Lung (tissue), 12 donors: ENCODE data around the gene LYPD8. TPM values are rescaled to one million over a fixed set of nuclear protein-coding genes. Genes with fewer than 3 reads are reported as not detected.

Experiments used
- ATAC-seq: fragments of 200-7000 bp; cut with Tn5 transposase; one replicate; pipeline ENCODE4 v1.9.1; 2020; ENCODE audit warnings: moderate number of reproducible peaks; ENCODE audit not compliant: insufficient read depth, low FRiP score
- DNase-seq, 3 donors: peaks; one replicate each; pipeline ENCODE4 v3.0.0-alpha.2; 2013 to 2017
- H3K27ac ChIP-seq, 2 donors: one replicate each; pipeline ENCODE4 v1.5.1; 2013; ENCODE audit warnings: mild to moderate bottlenecking in 2 of 2, moderate library complexity in 2 of 2, control low read depth in 1 of 2, inconsistent platforms in 1 of 2, low read depth in 1 of 2, low read length in 1 of 2
- H3K27me3 ChIP-seq, 3 donors: one replicate each; pipeline ENCODE4 v1.5.1; 2013; ENCODE audit warnings: low read length in 2 of 3; ENCODE audit not compliant: control insufficient read depth in 3 of 3, insufficient read depth in 3 of 3
- H3K36me3 ChIP-seq, 4 donors: one replicate each; pipeline ENCODE4 v1.5.1; 2013; ENCODE audit warnings: low read length in 4 of 4, mild to moderate bottlenecking in 1 of 4, moderate library complexity in 1 of 4; ENCODE audit not compliant: control insufficient read depth in 4 of 4, insufficient read depth in 4 of 4
- H3K4me1 ChIP-seq, 5 donors: one replicate each; pipeline ENCODE4 v1.5.1; 2013; ENCODE audit warnings: low read length in 5 of 5, mild to moderate bottlenecking in 2 of 5, moderate library complexity in 1 of 5; ENCODE audit not compliant: control insufficient read depth in 5 of 5, insufficient read depth in 5 of 5
- H3K4me3 ChIP-seq: one replicate; pipeline ENCODE4 v1.5.1; 2013; ENCODE audit warnings: mild to moderate bottlenecking, control low read depth, moderate library complexity
- H3K9ac ChIP-seq, 2 donors: one replicate each; pipeline ENCODE4 v1.5.1; 2013; ENCODE audit warnings: low read length in 2 of 2, control low read depth in 1 of 2; ENCODE audit not compliant: insufficient read depth in 1 of 2
- H3K9me3 ChIP-seq, 4 donors: one replicate each; pipeline ENCODE4 v1.5.1; 2013; ENCODE audit warnings: low read length in 3 of 4, mild to moderate bottlenecking in 1 of 4, moderate library complexity in 1 of 4; ENCODE audit not compliant: control insufficient read depth in 4 of 4, insufficient read depth in 3 of 4
- WGBS, 2 donors: extraction: QIAGEN DNeasy Blood & Tissue Kit; methylation state at CpG; one replicate each; pipeline ENCODE4 v1.1.7; 2013; 5-methylcytosine and 5-hydroxymethylcytosine counted together
- polyA plus RNA-seq, 2 donors: library from polyadenylated mRNA; stranded (reverse); fragments of 200-250 nt; gene quantifications; one replicate each; pipeline ENCODE4 v1.2.1, GENCODE V29; 2013
- total RNA-seq, 2 donors: library from RNA; depleted of rRNA in 1 of 2; stranded (reverse); fragments of >200 nt in 1 of 2; gene quantifications; one replicate each; pipeline ENCODE4 v1.2.1, GENCODE V29; 2014 to 2021
- TF ChIP-seq, protein P1 (sequence below): IDR thresholded peaks from 2 replicates; pipeline ENCODE4 v1.5.1; 2012; ENCODE audit warnings: mild to moderate bottlenecking; ENCODE audit errors: control extremely low read depth, extremely low read depth
- donor health status: control.
- donor health status: control.
- donor health status: Bipolar disorder and iron deficiency.
- donor health status: healthy.
- donor health status: DM: yes; HTN: yes; CAD: no.

The LYPD8 gene
- total and polyA plus RNA-seq, 4 donors = not detected

DNA sequence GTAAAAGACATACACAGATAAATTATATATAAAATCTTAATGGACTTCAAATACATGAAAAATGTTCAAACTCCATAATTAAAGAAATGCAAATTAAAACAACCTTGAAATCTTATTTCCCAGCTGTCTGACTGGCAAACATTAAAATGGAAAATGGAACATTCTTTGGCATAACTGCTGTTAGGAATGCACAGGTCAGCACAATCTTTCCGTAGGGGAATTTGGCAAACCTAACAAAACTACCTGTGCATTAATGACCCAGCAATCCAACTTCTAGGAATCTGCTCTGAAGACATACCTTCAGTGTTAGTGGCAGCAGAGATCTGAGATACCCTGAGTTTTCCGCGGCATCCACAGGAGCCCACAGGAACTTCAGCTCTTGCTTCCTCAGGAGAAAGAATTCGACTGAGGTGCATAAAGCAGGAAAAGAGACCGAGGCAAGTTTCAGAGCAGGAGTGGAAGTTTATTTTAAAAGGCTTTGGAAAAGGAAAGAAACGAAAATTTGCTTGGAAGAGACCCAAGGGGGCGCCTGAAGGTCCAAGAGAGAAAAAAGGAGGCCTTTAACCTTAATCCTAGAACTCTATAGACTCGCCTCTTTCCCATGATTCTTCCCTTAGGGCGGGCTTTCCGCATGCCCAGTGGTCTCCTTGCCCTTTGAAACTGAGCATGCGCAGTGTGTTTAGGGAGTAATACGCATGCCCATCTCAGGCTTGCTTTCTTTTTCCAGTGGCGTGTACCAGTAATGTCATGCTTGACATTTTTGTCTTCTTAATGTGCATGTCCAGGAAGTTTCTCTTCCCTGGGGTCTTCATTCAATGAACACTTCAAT, 24.8 kb downstream of the LYPD8 start:
- Histone ChIP-seq H3K36me3 (no peaks in the 10 kb centered on the region), H3K9me3 (peaks cover 0 to 3% (median 0%) of the 10 kb centered on the region in 4 donors), H3K9ac (no peak overlapping the region), H3K4me3 (no peak overlapping the region), H3K27me3 (no peaks in the 10 kb centered on the region), H3K27ac (no peak overlapping the region), H3K4me1 (no peaks in the 10 kb centered on the region)
- WGBS, 2 donors = 81 to 83% methylated on average over 13 of the region's 13 CpGs
- TF ChIP-seq, protein P1, sequence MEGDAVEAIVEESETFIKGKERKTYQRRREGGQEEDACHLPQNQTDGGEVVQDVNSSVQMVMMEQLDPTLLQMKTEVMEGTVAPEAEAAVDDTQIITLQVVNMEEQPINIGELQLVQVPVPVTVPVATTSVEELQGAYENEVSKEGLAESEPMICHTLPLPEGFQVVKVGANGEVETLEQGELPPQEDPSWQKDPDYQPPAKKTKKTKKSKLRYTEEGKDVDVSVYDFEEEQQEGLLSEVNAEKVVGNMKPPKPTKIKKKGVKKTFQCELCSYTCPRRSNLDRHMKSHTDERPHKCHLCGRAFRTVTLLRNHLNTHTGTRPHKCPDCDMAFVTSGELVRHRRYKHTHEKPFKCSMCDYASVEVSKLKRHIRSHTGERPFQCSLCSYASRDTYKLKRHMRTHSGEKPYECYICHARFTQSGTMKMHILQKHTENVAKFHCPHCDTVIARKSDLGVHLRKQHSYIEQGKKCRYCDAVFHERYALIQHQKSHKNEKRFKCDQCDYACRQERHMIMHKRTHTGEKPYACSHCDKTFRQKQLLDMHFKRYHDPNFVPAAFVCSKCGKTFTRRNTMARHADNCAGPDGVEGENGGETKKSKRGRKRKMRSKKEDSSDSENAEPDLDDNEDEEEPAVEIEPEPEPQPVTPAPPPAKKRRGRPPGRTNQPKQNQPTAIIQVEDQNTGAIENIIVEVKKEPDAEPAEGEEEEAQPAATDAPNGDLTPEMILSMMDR = no peak
- ATAC-seq (no peak), DNase-seq (no peak)

DNA sequence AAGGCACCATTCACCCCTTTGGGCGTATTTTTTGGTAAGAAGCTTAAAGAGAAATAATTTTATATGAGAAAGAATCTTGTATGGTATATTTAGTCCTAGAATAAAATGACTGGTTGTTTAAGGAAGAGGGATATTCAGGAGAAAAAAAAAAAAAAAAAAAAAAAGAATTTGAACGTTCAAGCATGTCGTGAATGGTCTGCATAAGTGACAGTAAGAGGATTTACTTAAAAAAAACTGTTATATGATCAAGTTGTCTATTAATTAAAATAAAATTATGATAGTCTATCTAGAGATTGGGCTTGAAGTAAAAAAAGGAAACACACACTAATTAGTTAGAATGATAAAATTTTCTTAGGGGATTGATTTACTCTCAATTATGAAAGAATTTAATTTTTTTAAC, 41.3 kb downstream of the LYPD8 start:
- WGBS, 2 donors = 41 to 53% methylated on average over 3 of the region's 3 CpGs
- TF ChIP-seq, protein P1 = no peak
- peak in 1 of 3 donors; percentile 1 for DNase-seq
- Histone ChIP-seq H3K27ac (no peak overlapping the region), H3K27me3 (no peaks in the 10 kb centered on the region), H3K9ac (no peak overlapping the region), H3K4me3 (no peak overlapping the region), H3K4me1 (no peaks in the 10 kb centered on the region), H3K36me3 (no peaks in the 10 kb centered on the region), H3K9me3 (peaks cover 3 to 16% (median 7%) of the 10 kb centered on the region in 4 donors)
- no peak for ATAC-seq

DNA sequence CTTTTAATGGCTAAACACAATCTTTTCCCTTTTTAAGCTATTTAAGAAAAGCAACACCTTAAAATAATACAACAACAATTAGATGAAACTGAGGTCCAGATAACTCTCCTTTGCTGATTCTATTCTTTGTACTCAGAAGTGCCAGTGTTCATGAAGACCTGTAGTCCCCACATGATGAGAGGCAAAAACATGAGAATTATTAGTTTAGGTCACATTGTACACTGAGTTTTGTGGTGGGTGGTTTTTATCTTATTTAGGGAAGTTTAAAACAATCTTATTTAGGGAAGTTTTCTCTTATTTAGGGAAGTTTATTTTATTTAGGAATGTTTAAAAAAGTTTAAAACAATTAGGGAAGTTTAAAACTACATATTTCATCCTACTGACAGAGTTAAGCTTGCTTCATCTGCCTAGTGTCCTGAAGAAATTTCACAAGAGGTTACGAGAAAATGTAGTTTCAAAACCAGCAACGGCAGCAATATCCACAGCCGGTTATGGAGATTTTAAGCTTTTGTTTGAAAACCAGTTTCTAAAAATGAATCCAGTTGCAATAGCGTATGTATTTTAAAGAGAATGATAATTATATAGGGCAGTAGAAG, 45.2 kb downstream of the LYPD8 start:
- TF ChIP-seq, protein P1 = no peak
- Histone ChIP-seq H3K36me3 (no peaks in the 10 kb centered on the region), H3K27ac (no peak overlapping the region), H3K4me3 (no peak overlapping the region), H3K9ac (no peak overlapping the region), H3K27me3 (no peaks in the 10 kb centered on the region), H3K9me3 (peaks cover 0 to 22% (median 9%) of the 10 kb centered on the region in 4 donors), H3K4me1 (no peaks in the 10 kb centered on the region)
- WGBS, 2 donors = 41 to 63% methylated on average over 4 of the region's 4 CpGs
- ATAC-seq = no peak
- DNase-seq = no peak
